ENCODE data around the gene SMIM9. TPM values are rescaled to one million over a fixed set of nuclear protein-coding genes. Genes with fewer than 3 reads are reported as not detected.

Gene SMIM9
- polyA plus RNA-seq, 1 of the 3 experiments (the other 2 are of a cell fraction) = not detected

GRCh38 chrX:154791939-154792338 lies 42.5 kb downstream of the SMIM9 start:
- CTCF ChIA-PET = no interaction called here

GRCh38 chrX:154791467-154791866 lies 43.0 kb downstream of the SMIM9 start:
- no peaks in the 10 kb centered on the region for H3K79me2 ChIP-seq (ENCODE audit: insufficient read depth)
- H2AFZ ChIP-seq (ENCODE audit: low read depth) = no peak overlapping the region
- no peaks in the 10 kb centered on the region for H3K27me3 ChIP-seq (ENCODE audit: insufficient read depth)
- H4K20me1 ChIP-seq (ENCODE audit: insufficient read depth) = no peaks in the 10 kb centered on the region
- 34% methylated on average over 4 of the region's 4 CpGs for WGBS (ENCODE audit: low lambda C conversion rate)
- no peak overlapping the region for H3K4me3 ChIP-seq (ENCODE audit: low read depth in 2 of 2, low read length in 1 of 2)
- no peak overlapping the region for H3K9ac ChIP-seq
- no peak for DNase-seq
- no peak overlapping the region for H3K4me2 ChIP-seq
- ChIA-PET CTCF (interaction anchor here (0.6 kb wide), 1 partner anchor 295 kb away, joined by 3 read pairs; no protein-coding TSS in a partner anchor), POLR2A (no interaction called here)
- H3F3A ChIP-seq (replicated peaks; ENCODE audit: insufficient read depth) = no peaks in the 10 kb centered on the region
- H3K36me3 ChIP-seq (replicated peaks in 1 of 2; ENCODE audit: control insufficient read depth in 1 of 2, insufficient read depth in 2 of 2, low read length in 1 of 2) = no peaks in the 10 kb centered on the region
- H3K4me1 ChIP-seq (ENCODE audit: control insufficient read depth in 1 of 2, insufficient read depth in 2 of 2, low read depth in 1 of 2, low read length in 1 of 2) = no peaks in the 10 kb centered on the region
- H3K27ac ChIP-seq (ENCODE audit: low read depth in 2 of 2, low read length in 1 of 2) = no peak overlapping the region
- no peaks in the 10 kb centered on the region for H3K9me3 ChIP-seq
- no peaks in the 10 kb centered on the region for H3K9me2 ChIP-seq
- TF ChIP-seq FOXJ3 (CRISPR knock-in tag; IDR thresholded peaks at IDR 0.05) (no peak), TAF1 (IDR thresholded peaks at IDR 0.05; ENCODE audit: borderline replicate concordance, low read depth, low read length) (no peak), REST (IDR thresholded peaks at IDR 0.05; ENCODE audit: low read depth, low read length) (no peak), SMC3 (IDR thresholded peaks at IDR 0.05; ENCODE audit: low read depth, low read length) (no peak), JUND (IDR thresholded peaks at IDR 0.05) (no peak), RCOR1 (IDR thresholded peaks at IDR 0.05; ENCODE audit: low read length) (no peak), NRF1 (IDR thresholded peaks at IDR 0.05; ENCODE audit: low read depth, low read length) (no peak), PBX3 (IDR thresholded peaks at IDR 0.05) (no peak), FOSL2 (IDR thresholded peaks at IDR 0.05; ENCODE audit: borderline replicate concordance, low read depth) (no peak), GATA2 (CRISPR knock-in tag; IDR thresholded peaks at IDR 0.05) (no peak)

More at GRCh38 chrX:154791939-154792338, 42.5 kb downstream of the SMIM9 start:
- DNase-seq = no peak
- no peaks in the 10 kb centered on the region for H3K27me3 ChIP-seq (ENCODE audit: insufficient read depth)
- no peak overlapping the region for H3K4me3 ChIP-seq (ENCODE audit: low read depth in 2 of 2, low read length in 1 of 2)
- H3K27ac ChIP-seq (ENCODE audit: low read depth in 2 of 2, low read length in 1 of 2) = no peak overlapping the region
- H3K79me2 ChIP-seq (ENCODE audit: insufficient read depth) = no peaks in the 10 kb centered on the region
- no peaks in the 10 kb centered on the region for H3F3A ChIP-seq (replicated peaks; ENCODE audit: insufficient read depth)
- H3K4me1 ChIP-seq (ENCODE audit: control insufficient read depth in 1 of 2, insufficient read depth in 2 of 2, low read depth in 1 of 2, low read length in 1 of 2) = no peaks in the 10 kb centered on the region
- WGBS (ENCODE audit: low lambda C conversion rate) = 59% methylated on average over 8 of the region's 8 CpGs
- no peak overlapping the region for H3K9ac ChIP-seq
- H3K4me2 ChIP-seq = no peak overlapping the region
- no peaks in the 10 kb centered on the region for H3K9me2 ChIP-seq
- H3K9me3 ChIP-seq = no peaks in the 10 kb centered on the region
- H4K20me1 ChIP-seq (ENCODE audit: insufficient read depth) = no peaks in the 10 kb centered on the region
- no peak for TF ChIP-seq TAF1 (IDR thresholded peaks at IDR 0.05; ENCODE audit: borderline replicate concordance, low read depth, low read length)
- no peak for TF ChIP-seq ELF1 (IDR thresholded peaks at IDR 0.05)
- no peak for TF ChIP-seq GABPA (IDR thresholded peaks at IDR 0.05; ENCODE audit: low read depth)
- no peak for TF ChIP-seq MEF2A (IDR thresholded peaks at IDR 0.05; ENCODE audit: borderline replicate concordance, low read depth)
- TF ChIP-seq USF1 (IDR thresholded peaks at IDR 0.05; ENCODE audit: borderline replicate concordance, low read depth) = no peak
- no peak for TF ChIP-seq EZH2phosphoT487 (IDR thresholded peaks at IDR 0.05; ENCODE audit: borderline replicate concordance, low read depth)
- no peak for TF ChIP-seq FOSL2 (IDR thresholded peaks at IDR 0.05; ENCODE audit: borderline replicate concordance, low read depth)
- TF ChIP-seq MAX (IDR thresholded peaks at IDR 0.05; ENCODE audit: low read depth) = no peak
- no peak for TF ChIP-seq CTCF (IDR thresholded peaks at IDR 0.05)
- TF ChIP-seq SIN3A (IDR thresholded peaks at IDR 0.05; ENCODE audit: borderline replicate concordance, low read depth, low read length) = no peak
- TF ChIP-seq EP300 (IDR thresholded peaks at IDR 0.05; ENCODE audit: borderline replicate concordance in 1 of 2, low read depth in 1 of 2, low read length in 1 of 2) = no peak
- TF ChIP-seq FOXM1 (IDR thresholded peaks at IDR 0.05; ENCODE audit: low read depth) = no peak
- TF ChIP-seq NFIC (IDR thresholded peaks at IDR 0.05; ENCODE audit: borderline replicate concordance) = no peak
- H2AFZ ChIP-seq (ENCODE audit: low read depth) = no peak overlapping the region
- no peaks in the 10 kb centered on the region for H3K36me3 ChIP-seq (replicated peaks in 1 of 2; ENCODE audit: control insufficient read depth in 1 of 2, insufficient read depth in 2 of 2, low read length in 1 of 2)
- POLR2A ChIA-PET = no interaction called here

Measured in SK-N-SH (cell line).